ENCODE measurements around the gene USP21. TPM values are rescaled to one million over a fixed set of nuclear protein-coding genes. Genes with fewer than 3 reads are reported as not detected.

USP21 gene
- polyA plus RNA-seq, 2 of the 4 experiments (the other 2 are of a cell fraction), result 22.6 to 23.6 TPM

DNA sequence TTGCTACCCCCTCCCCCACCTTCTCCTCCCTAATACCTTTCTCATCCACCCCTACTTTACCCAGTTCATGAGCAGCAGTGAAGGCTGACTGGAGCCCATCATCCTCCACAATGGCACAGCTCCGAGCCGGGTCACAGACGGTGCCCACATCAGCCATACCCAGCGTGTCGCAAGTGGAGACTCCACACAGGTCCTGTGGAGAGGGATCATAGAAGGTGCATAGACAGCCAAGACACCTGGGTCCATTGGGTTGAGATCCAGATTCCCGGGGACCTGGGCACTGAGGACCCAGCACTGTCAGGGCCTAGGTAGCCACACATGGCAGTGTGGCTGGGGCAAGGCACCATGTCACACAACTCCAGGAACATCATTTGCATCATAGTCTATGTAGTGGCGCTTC, 36.8 kb downstream of the USP21 start:
- no peak overlapping the region for H3K4me3 ChIP-seq

DNA sequence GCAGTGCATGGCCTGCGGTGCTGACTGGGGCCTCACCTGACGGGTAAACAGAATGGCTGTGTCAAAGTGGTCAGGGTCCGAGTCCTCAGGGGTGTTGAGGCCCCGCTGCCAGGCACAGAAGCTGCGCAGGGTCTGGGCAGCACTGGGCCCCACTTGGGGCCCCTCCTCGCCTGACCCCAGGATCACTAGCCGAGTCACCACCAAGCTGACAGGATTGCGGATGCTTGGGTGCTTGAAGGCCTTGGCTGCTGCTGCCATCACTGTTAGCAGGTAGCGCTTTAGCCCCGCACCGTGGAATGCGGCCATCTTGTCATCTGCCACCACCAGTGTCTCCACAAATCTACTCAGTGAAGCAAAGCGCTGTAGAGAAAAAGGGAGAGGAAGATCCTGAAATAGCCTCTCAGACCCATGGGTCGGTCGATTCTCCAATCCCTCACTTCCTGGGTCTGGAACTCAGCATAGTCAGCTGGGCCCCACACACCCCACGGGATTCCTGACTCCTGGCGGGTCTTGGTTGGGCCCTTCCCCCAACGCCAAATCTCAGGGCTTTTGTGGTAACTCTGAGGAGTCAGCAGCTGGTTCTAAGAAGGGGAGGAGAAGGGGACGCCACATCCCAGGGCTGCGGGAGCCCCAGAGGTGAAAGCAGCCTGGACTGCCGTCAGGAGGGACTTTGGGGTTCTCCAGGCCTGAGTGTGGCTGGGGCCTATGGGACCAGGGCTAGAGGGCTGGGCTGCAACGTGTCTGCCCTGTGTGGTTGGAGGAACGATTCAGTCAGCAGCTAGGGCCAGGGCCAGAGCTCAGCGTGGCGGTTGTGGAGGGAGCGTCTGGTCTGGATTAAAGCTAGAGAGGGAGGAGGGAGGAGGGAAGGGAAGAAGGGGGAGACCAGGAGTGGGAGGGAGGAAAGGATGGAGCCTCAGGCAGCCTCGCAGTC, 37.5 kb downstream of the USP21 start:
- no peak overlapping the region for H3K4me3 ChIP-seq
- no peak for DNase-seq (ENCODE audit: low read depth in 1 of 2, low spot score in 1 of 2)
- no peak for FAIRE-seq
- ChIA-PET POLR2A (no interaction called here), CTCF (interaction anchor here (0.9 to 18.8 kb wide), 5 partner anchors 10 to 187 kb away, joined by 3 to 200 read pairs (median 7); partner anchors contain the start of genes PPOX and TOMM40L)
- ATAC-seq, result no peak
- no peak overlapping the region for H3K27ac ChIP-seq
- no peaks in the 10 kb centered on the region for H3K9me3 ChIP-seq
- H3K4me1 ChIP-seq, result peaks cover 21% of the 10 kb centered on the region
- WGBS (ENCODE audit: missing lambda C conversion rate), result 84% methylated on average over 27 of the region's 27 CpGs
- TF ChIP-seq CBX8 (IDR thresholded peaks at IDR 0.05), result no peak
- TF ChIP-seq, protein P1, sequence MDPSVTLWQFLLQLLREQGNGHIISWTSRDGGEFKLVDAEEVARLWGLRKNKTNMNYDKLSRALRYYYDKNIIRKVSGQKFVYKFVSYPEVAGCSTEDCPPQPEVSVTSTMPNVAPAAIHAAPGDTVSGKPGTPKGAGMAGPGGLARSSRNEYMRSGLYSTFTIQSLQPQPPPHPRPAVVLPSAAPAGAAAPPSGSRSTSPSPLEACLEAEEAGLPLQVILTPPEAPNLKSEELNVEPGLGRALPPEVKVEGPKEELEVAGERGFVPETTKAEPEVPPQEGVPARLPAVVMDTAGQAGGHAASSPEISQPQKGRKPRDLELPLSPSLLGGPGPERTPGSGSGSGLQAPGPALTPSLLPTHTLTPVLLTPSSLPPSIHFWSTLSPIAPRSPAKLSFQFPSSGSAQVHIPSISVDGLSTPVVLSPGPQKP (IDR thresholded peaks at IDR 0.05; ENCODE audit: low read depth, low read length), result no peak
- TF ChIP-seq ZC3H11A (IDR thresholded peaks at IDR 0.05), result no peak
- no peak for TF ChIP-seq MAFK (IDR thresholded peaks at IDR 0.05; ENCODE audit: partially characterized antibody)
- TF ChIP-seq BHLHE40 (IDR thresholded peaks at IDR 0.05; ENCODE audit: low read depth, low read length), result no peak
- TF ChIP-seq, protein P2, sequence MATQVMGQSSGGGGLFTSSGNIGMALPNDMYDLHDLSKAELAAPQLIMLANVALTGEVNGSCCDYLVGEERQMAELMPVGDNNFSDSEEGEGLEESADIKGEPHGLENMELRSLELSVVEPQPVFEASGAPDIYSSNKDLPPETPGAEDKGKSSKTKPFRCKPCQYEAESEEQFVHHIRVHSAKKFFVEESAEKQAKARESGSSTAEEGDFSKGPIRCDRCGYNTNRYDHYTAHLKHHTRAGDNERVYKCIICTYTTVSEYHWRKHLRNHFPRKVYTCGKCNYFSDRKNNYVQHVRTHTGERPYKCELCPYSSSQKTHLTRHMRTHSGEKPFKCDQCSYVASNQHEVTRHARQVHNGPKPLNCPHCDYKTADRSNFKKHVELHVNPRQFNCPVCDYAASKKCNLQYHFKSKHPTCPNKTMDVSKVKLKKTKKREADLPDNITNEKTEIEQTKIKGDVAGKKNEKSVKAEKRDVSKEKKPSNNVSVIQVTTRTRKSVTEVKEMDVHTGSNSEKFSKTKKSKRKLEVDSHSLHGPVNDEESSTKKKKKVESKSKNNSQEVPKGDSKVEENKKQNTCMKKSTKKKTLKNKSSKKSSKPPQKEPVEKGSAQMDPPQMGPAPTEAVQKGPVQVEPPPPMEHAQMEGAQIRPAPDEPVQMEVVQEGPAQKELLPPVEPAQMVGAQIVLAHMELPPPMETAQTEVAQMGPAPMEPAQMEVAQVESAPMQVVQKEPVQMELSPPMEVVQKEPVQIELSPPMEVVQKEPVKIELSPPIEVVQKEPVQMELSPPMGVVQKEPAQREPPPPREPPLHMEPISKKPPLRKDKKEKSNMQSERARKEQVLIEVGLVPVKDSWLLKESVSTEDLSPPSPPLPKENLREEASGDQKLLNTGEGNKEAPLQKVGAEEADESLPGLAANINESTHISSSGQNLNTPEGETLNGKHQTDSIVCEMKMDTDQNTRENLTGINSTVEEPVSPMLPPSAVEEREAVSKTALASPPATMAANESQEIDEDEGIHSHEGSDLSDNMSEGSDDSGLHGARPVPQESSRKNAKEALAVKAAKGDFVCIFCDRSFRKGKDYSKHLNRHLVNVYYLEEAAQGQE (IDR thresholded peaks at IDR 0.05), result no peak
- TF ChIP-seq SMC3 (IDR thresholded peaks at IDR 0.05), result no peak
- no peak for TF ChIP-seq RARB (CRISPR knock-in tag; IDR thresholded peaks at IDR 0.05)
- no peak for TF ChIP-seq EP300 (IDR thresholded peaks at IDR 0.05)
- H3K4me2 ChIP-seq, result no peak overlapping the region

More for the DNA sequence above, 36.8 kb downstream of the USP21 start:
- TF ChIP-seq HDAC2 (IDR thresholded peaks at IDR 0.05) (no peak), NPAS2 (CRISPR knock-in tag; IDR thresholded peaks at IDR 0.05; ENCODE audit: borderline replicate concordance) (no peak), POLR2AphosphoS2 (conservative IDR thresholded peaks at IDR 0.05; ENCODE audit: low read length) (no peak), MAZ (IDR thresholded peaks at IDR 0.05; ENCODE audit: borderline replicate concordance, low read depth, low read length) (no peak), RCOR1 (IDR thresholded peaks at IDR 0.05; ENCODE audit: low read depth, low read length) (no peak), ESRRA (IDR thresholded peaks at IDR 0.05; ENCODE audit: borderline replicate concordance, low read length) (no peak), RAD21 (conservative IDR thresholded peaks at IDR 0.05 in 1 of 2, IDR thresholded peaks at IDR 0.05 in 1 of 2) (no peak), TP53 (CRISPR knock-in tag; IDR thresholded peaks at IDR 0.05) (no peak), JUNB (IDR thresholded peaks at IDR 0.05) (no peak), CHD4 (IDR thresholded peaks at IDR 0.05; ENCODE audit: borderline replicate concordance) (no peak), CBX8 (IDR thresholded peaks at IDR 0.05) (no peak), CHD2 (IDR thresholded peaks at IDR 0.05; ENCODE audit: low read length, partially characterized antibody) (no peak)
- TF ChIP-seq, protein P3, sequence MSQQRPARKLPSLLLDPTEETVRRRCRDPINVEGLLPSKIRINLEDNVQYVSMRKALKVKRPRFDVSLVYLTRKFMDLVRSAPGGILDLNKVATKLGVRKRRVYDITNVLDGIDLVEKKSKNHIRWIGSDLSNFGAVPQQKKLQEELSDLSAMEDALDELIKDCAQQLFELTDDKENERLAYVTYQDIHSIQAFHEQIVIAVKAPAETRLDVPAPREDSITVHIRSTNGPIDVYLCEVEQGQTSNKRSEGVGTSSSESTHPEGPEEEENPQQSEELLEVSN (IDR thresholded peaks at IDR 0.05; ENCODE audit: borderline replicate concordance, low read depth), result no peak
- TF ChIP-seq, protein P4, sequence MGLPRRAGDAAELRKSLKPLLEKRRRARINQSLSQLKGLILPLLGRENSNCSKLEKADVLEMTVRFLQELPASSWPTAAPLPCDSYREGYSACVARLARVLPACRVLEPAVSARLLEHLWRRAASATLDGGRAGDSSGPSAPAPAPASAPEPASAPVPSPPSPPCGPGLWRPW (IDR thresholded peaks at IDR 0.05), result no peak
- WGBS (ENCODE audit: missing lambda C conversion rate), result 82% methylated on average over 6 of the region's 7 CpGs
- FAIRE-seq, result no peak
- no peak for DNase-seq (ENCODE audit: low read depth in 1 of 2, low spot score in 1 of 2)
- no peak for ATAC-seq
- CTCF ChIA-PET, result interaction anchor here (0.9 to 18.8 kb wide), 3 partner anchors 20 to 187 kb away, joined by 3 to 200 read pairs (median 7); partner anchors contain the start of gene PPOX
- Histone ChIP-seq H3K27ac (no peak overlapping the region), H3K4me2 (no peak overlapping the region), H3K4me1 (peaks cover 15% of the 10 kb centered on the region), H3K9me3 (no peaks in the 10 kb centered on the region)
- POLR2A ChIA-PET, result no interaction called here
